HG03045 (cell line): Measurements from ENCODE around the gene GSC2.

ENCODE experiments used
- ATAC-seq: cut with Tn5 transposase; IDR thresholded peaks from one replicate; pipeline ENCODE4 v1.9.1; 2021; ENCODE audit warnings: mild to moderate bottlenecking, moderate library complexity; ENCODE audit not compliant: unreplicated experiment

GSC2 gene

DNA sequence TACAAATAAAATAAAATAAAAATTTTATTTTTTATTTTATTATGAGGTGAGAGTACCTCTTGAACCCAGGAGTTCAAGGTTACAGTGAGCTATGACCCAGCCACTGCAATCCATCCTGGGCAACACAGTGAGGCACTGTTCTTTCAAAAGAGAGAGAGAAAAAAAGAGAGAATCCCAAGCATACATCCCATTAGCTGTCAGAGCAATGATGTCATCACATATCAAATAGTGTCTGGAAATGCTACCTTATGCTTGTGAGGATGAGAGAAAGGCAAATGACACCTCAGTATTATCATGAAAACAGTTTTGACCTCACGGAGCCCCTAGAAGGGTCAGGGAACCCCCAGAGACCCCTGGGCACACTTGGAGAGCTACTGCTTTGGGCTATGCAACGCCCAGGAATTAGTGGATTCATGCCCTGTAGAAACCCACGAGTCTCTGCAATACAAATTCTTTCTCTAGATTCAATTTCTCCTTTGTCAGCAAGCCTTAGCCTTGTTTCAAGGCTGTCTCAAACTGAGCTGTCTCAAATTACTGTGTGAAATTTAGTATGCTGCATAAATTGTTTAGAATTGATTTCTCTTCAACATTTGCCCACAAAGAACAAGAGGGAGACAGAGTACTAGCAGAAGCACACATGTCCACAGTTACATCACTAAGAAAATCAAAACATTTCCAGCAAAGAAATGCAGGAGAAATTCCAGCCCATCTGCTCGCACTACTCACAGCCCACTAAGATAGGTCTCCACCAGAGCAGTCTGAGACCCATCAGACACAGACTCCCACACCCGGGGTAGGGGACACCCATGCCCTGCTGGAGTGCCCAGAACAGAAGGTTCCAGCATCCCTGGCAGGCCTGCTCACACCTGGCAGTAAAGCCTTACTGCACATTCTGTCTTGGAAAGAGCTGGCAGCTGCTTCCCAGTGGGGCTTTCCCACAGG lies 45.9 kb downstream of the GSC2 start:
- ATAC-seq, result no peak

DNA sequence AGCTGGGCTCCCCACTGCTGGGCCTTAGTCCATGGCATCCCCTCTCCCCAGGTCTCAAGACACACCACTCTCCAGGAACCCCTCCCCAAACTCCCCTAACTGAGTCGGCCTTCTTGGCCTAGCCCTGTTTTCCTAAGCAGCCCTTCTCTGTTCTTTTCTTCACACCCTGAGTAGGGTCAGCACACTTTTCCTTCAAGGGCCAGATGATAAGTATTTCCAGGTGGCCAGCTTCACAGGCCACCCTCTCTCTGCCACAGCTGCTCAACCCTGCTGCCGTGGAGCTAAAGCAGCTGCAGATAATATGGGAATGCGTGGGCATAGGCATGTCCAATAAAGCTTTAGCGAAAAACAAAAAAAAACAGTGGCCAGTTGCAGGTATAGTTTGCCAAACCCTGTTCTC lies 51.9 kb downstream of the GSC2 start:
- no peak for ATAC-seq

DNA sequence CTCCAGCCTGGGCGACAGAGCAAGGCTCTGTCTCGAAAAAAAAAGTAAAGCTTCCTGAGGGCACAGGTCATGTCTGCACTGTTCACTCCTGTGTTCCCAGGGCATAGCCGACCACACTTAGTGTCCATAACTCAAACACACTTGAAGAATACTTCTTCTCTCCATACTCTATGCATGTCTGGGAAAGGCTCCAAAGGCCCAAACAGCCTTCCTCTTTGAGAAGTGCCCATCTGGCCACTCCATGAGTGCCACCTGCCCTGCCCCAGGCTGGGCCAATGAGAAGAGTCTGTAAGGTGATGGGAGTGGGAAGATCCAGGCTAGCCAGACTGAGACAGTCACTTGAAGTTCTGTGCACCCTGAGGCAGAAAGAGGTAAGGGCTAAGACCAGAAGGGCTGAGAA lies 52.6 kb downstream of the GSC2 start:
- no peak for ATAC-seq
